Measurements from ENCODE around the gene RPS6KB2.

- no peak for TF ChIP-seq CTCF (IDR thresholded peaks at IDR 0.05)
- TF ChIP-seq EP300 (IDR thresholded peaks at IDR 0.05): no peak
Observed at GRCh38 chr11:67442504-67443404, 14.5 kb downstream of the RPS6KB2 start.
